ENCODE data around the gene MAP2K2. TPM values are rescaled to one million over a fixed set of nuclear protein-coding genes. Genes with fewer than 3 reads are reported as not detected.

Gene MAP2K2
- 135 and 145 TPM in 2 replicates for total RNA-seq (2014; rRNA removed; shearing (Covaris generic))

GRCh38 chr19:4123615-4124568, at the start of gene MAP2K2:
Gene MAP2K2 (minus strand): TSS chr19:4124122. CDS start chr19:4123875, 247 bp downstream.

GRCh38 chr19:4066682-4067395, 57.1 kb downstream of the MAP2K2 start, which contains the start of gene ZBTB7A:
Gene ZBTB7A (minus strand): TSS chr19:4066899. CDS start chr19:4055232, 11,667 bp downstream.

Small RNAs within 50 kb of the gene (small RNA-seq; reads per million reads assigned to genes)
- gene RF00017, result not detected

Other genes with a start within 250 kb of the MAP2K2 start
- not detected in 2 replicates for gene ATCAY, start 243.4 kb downstream of the MAP2K2 start, total RNA-seq (2014; rRNA removed; shearing (Covaris generic))
- not detected in 2 replicates for gene NMRK2, start 191.1 kb downstream of the MAP2K2 start, total RNA-seq (2014; rRNA removed; shearing (Covaris generic))
- 124 and 126 TPM in 2 replicates for gene DAPK3, start 153.0 kb downstream of the MAP2K2 start, total RNA-seq (2014; rRNA removed; shearing (Covaris generic))
- 2,078 and 2,088 TPM in 2 replicates for gene EEF2, start 138.7 kb downstream of the MAP2K2 start, total RNA-seq (2014; rRNA removed; shearing (Covaris generic))
- 17.6 and 22.6 TPM in 2 replicates for gene PIAS4, start 116.4 kb downstream of the MAP2K2 start, total RNA-seq (2014; rRNA removed; shearing (Covaris generic))
- gene ZBTB7A, start 57.2 kb downstream of the MAP2K2 start, total RNA-seq (2014; rRNA removed; shearing (Covaris generic)), result 19.4 and 25.3 TPM in 2 replicates
- gene CREB3L3, start 29.5 kb upstream of the MAP2K2 start, total RNA-seq (2014; rRNA removed; shearing (Covaris generic)), result not detected in 2 replicates
- 26.9 and 28.0 TPM in 2 replicates for gene SIRT6, start 58.4 kb upstream of the MAP2K2 start, total RNA-seq (2014; rRNA removed; shearing (Covaris generic))
- gene ANKRD24, start 58.6 kb upstream of the MAP2K2 start, total RNA-seq (2014; rRNA removed; shearing (Covaris generic)), result 0.49 and 0.80 TPM in 2 replicates
- 1.8 and 4.5 TPM in 2 replicates for gene EBI3, start 105.4 kb upstream of the MAP2K2 start, total RNA-seq (2014; rRNA removed; shearing (Covaris generic))
- gene YJU2, start 123.0 kb upstream of the MAP2K2 start, total RNA-seq (2014; rRNA removed; shearing (Covaris generic)), result 48.2 and 48.4 TPM in 2 replicates
- not detected in 2 replicates for gene SHD, start 155.1 kb upstream of the MAP2K2 start, total RNA-seq (2014; rRNA removed; shearing (Covaris generic))
- gene TMIGD2, start 178.3 kb upstream of the MAP2K2 start, total RNA-seq (2014; rRNA removed; shearing (Covaris generic)), result not detected in 2 replicates
- 46.5 and 48.8 TPM in 2 replicates for gene FSD1, start 180.5 kb upstream of the MAP2K2 start, total RNA-seq (2014; rRNA removed; shearing (Covaris generic))
- gene STAP2, start 214.7 kb upstream of the MAP2K2 start, total RNA-seq (2014; rRNA removed; shearing (Covaris generic)), result 7.2 and 7.9 TPM in 2 replicates
- gene MPND, start 219.4 kb upstream of the MAP2K2 start, total RNA-seq (2014; rRNA removed; shearing (Covaris generic)), result 5.1 and 7.1 TPM in 2 replicates